Effector CD8-positive, alpha-beta T cell (primary cell): ENCODE results near the gene OSBPL8.

Experiments
- DNase-seq: peaks from one replicate; lab custom pipeline; 2025; lab: John Stamatoyannopoulos, UW

Gene OSBPL8

DNA sequence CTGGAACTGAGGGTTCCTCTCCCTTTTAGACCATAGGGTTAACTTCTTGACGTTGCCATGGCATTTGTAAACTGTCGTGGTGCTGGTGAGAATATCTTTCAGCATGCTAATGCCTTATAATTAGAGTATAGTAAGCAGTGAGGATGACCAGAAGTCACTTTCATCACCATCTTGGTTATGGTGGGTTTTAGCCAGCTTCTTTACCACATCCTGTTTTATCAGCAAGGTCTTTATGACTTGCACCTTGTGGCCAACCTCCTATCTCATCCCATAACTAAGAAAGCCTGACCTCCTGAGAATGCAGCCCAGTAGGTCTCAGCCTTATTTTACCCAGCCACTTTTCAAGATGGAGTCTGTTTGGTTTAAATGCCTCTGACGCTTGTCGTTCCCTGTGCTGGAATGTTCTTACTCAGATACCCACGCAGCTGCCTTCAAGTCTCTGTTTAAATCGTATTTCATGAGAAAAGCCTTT is 255.5 kb downstream of the OSBPL8 start:
- no peak for DNase-seq

DNA sequence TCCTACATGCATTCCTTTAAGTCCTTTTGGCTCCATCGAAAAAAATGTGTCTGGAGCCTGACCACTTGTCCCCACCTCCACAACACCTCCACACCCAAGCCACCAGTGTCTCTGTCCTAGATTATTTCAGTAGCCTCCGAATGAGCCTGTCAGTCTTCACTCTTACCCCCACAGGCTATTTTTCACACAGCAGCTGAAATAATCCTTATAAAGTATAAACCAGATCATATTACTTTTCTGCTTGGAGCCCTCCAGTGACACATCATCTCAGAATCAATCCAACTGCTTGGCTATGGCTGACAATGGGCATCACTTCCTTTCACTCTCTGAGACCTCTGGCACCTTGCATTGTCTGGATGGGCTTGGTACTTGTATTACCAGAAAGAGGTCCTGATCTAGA is 256.2 kb downstream of the OSBPL8 start:
- no peak for DNase-seq
